ENCODE data around the gene GUCY2F. TPM values are rescaled to one million over a fixed set of nuclear protein-coding genes. Genes with fewer than 3 reads are reported as not detected.

The GUCY2F gene
- total RNA-seq, 4 donors from 2014 or later = not detected

GRCh38 chrX:109399831-109400230 is 82.1 kb downstream of the GUCY2F start:
- no peaks in the 10 kb centered on the region for H3K4me1 ChIP-seq
- TF ChIP-seq POLR2A (IDR thresholded peaks at IDR 0.05) (no peak), CTCF (IDR thresholded peaks at IDR 0.05) (no peak)
- DNase-seq = no peak
- H3K4me3 ChIP-seq (replicated peaks in 1 of 3) = no peak overlapping the region
- intact Hi-C loops (cut with DNase I) = no loop called here
- no peaks in the 10 kb centered on the region for H3K27me3 ChIP-seq
- no peak overlapping the region for H3K27ac ChIP-seq
- H3K36me3 ChIP-seq = no peaks in the 10 kb centered on the region
- no peaks in the 10 kb centered on the region for H3K9me3 ChIP-seq
- WGBS, 2 donors = 70 to 89% methylated on average over 3 of the region's 3 CpGs

GRCh38 chrX:109398833-109399232 is 83.1 kb downstream of the GUCY2F start:
- H3K27me3 ChIP-seq = no peaks in the 10 kb centered on the region
- 40 to 42% methylated on average over 2 of the region's 2 CpGs for WGBS, 2 donors
- no peak for TF ChIP-seq POLR2A (IDR thresholded peaks at IDR 0.05)
- no peak for TF ChIP-seq CTCF (IDR thresholded peaks at IDR 0.05)

GRCh38 chrX:109398061-109398460 is 83.8 kb downstream of the GUCY2F start:
- no peaks in the 10 kb centered on the region for H3K27me3 ChIP-seq
- no peak for TF ChIP-seq CTCF (IDR thresholded peaks at IDR 0.05)
- TF ChIP-seq POLR2A (IDR thresholded peaks at IDR 0.05) = no peak
- H3K27ac ChIP-seq = no peak overlapping the region
- no peaks in the 10 kb centered on the region for H3K36me3 ChIP-seq
- H3K4me3 ChIP-seq (replicated peaks in 1 of 3) = no peak overlapping the region
- DNase-seq = no peak
- 83 to 91% methylated on average over 1 of the region's 1 CpG for WGBS, 2 donors
- intact Hi-C loops (cut with DNase I) = no loop called here
- no peaks in the 10 kb centered on the region for H3K9me3 ChIP-seq
- no peaks in the 10 kb centered on the region for H3K4me1 ChIP-seq

More at GRCh38 chrX:109398833-109399232, 83.1 kb downstream of the GUCY2F start:
- Histone ChIP-seq H3K36me3 (no peaks in the 10 kb centered on the region), H3K4me1 (no peaks in the 10 kb centered on the region), H3K27ac (no peak overlapping the region), H3K4me3 (replicated peaks in 1 of 3) (no peak overlapping the region), H3K9me3 (no peaks in the 10 kb centered on the region)
- intact Hi-C loops (cut with DNase I) = no loop called here
- no peak for DNase-seq

GRCh38 chrX:109393859-109394258 is 88.0 kb downstream of the GUCY2F start:
- no peaks in the 10 kb centered on the region for H3K9me3 ChIP-seq
- no peak overlapping the region for H3K4me3 ChIP-seq (replicated peaks in 1 of 3)
- TF ChIP-seq POLR2A (IDR thresholded peaks at IDR 0.05) (no peak), CTCF (IDR thresholded peaks at IDR 0.05) (no peak)
- DNase-seq = no peak
- intact Hi-C loops (cut with DNase I) = no loop called here
- WGBS, 2 donors = 11 to 17% methylated on average over 1 of the region's 1 CpG
- no peaks in the 10 kb centered on the region for H3K36me3 ChIP-seq
- no peaks in the 10 kb centered on the region for H3K4me1 ChIP-seq
- no peak overlapping the region for H3K27ac ChIP-seq
- no peaks in the 10 kb centered on the region for H3K27me3 ChIP-seq

GRCh38 chrX:109392895-109393294 is 89.0 kb downstream of the GUCY2F start:
- no peaks in the 10 kb centered on the region for H3K27me3 ChIP-seq

More at GRCh38 chrX:109392895-109393294, 89.0 kb downstream of the GUCY2F start:
- whole genome bisulfite sequencing, 2 donors = 85 to 91% methylated on average over 5 of the region's 5 CpGs
- H3K9me3 ChIP-seq = no peaks in the 10 kb centered on the region
- DNase-seq = no peak
- no peaks in the 10 kb centered on the region for H3K36me3 ChIP-seq
- intact Hi-C loops (cut with DNase I) = no loop called here
- no peak overlapping the region for H3K4me3 ChIP-seq (replicated peaks in 1 of 3)
- no peak overlapping the region for H3K27ac ChIP-seq
- TF ChIP-seq CTCF (IDR thresholded peaks at IDR 0.05) (no peak), POLR2A (IDR thresholded peaks at IDR 0.05) (no peak)
- H3K4me1 ChIP-seq = no peaks in the 10 kb centered on the region
